HEK293T (cell line): ENCODE results near the gene MS4A4E.

ENCODE experiments used
- HDGF ChIP-seq: fragments of 450-650 bp; IDR thresholded peaks from 2 replicates; pipeline ENCODE4 v1.6.1; 2017; ENCODE audit warnings: antibody characterized with exemption, borderline replicate concordance
- SP1 ChIP-seq: fragments of 450-650 bp; IDR thresholded peaks from 2 replicates; pipeline ENCODE4 v1.6.1; 2017
- TARDBP ChIP-seq: fragments of 450-650 bp; IDR thresholded peaks from 2 replicates; pipeline ENCODE4 v1.6.1; 2016

- TF ChIP-seq SP1: no peak
- TF ChIP-seq TARDBP: no peak
- no peak for TF ChIP-seq HDGF
Measured at GRCh38 chr11:60230681-60231080, 12.3 kb downstream of the MS4A4E start.
